A549 (cell line): Measurements from ENCODE around the gene GBE1. TPM values are rescaled to one million over a fixed set of nuclear protein-coding genes. Genes with fewer than 3 reads are reported as not detected.

Source experiments
- ATAC-seq, 2 experiments: fragments of 200-7000 bp in 1 of 2; fragments of >200 bp in 1 of 2; cut with Nextera tagmentation in 1 of 2; cut with Tn5 transposase in 1 of 2; 3 replicates each; pipeline versions ENCODE4 v1.8.0 to v1.9.1; 2018 to 2020; ENCODE audit warnings: mild to moderate bottlenecking in 1 of 2, moderate library complexity in 1 of 2
- CTCF ChIA-PET: fragments of 300-600 bp; sonication (Branson Sonifier 250); formaldehyde crosslinking; extraction: SDS; loops from one replicate; lab custom pipeline; 2021; ENCODE audit warnings: antibody characterized with exemption, inconsistent platforms; lab: Yijun Ruan, JAX
- POLR2A ChIA-PET: fragments of 350-600 bp; formaldehyde crosslinking; extraction: SDS; loops from one replicate; lab custom pipeline; 2021; ENCODE audit warnings: antibody characterized with exemption, inconsistent platforms; lab: Yijun Ruan, JAX
- DNase-seq, 2 experiments: peaks; one replicate each; pipeline versions ENCODE4 v3.0.0 to v3.0.0-alpha.2; 2011 to 2016; ENCODE audit warnings: low read depth in 1 of 2, low spot score in 1 of 2
- FAIRE-seq: peaks from 2 replicates; lab custom pipeline; 2011; peaks lifted over from hg19 to GRCh38; lab: Jason Lieb, UNC
- H3K27ac ChIP-seq, 2 experiments: fragments of >200 bp; sonication (Bioruptor Twin); formaldehyde crosslinking; 3 replicates each; pipeline ENCODE4 v1.5.1; 2016 to 2017
- H3K4me1 ChIP-seq: fragments of >200 bp; sonication (Bioruptor Twin); formaldehyde crosslinking; 3 replicates; pipeline ENCODE4 v1.6.1; 2016
- H3K4me2 ChIP-seq: fragments of >200 bp; sonication (Bioruptor Twin); formaldehyde crosslinking; 3 replicates; pipeline ENCODE4 v1.6.1; 2016
- H3K4me3 ChIP-seq: fragments of >200 bp; sonication (Bioruptor Twin); formaldehyde crosslinking; 3 replicates; pipeline ENCODE4 v1.5.1; 2016
- H3K9me3 ChIP-seq: fragments of >200 bp; sonication (Bioruptor Twin); formaldehyde crosslinking; 3 replicates; pipeline ENCODE4 v1.6.1; 2016
- CBX2 ChIP-seq: fragments of 200-600 bp; sonication (generic); IDR thresholded peaks from 2 replicates; pipeline ENCODE4 v1.6.1; 2016; ENCODE audit warnings: low read depth, mild to moderate bottlenecking, borderline replicate concordance
- CBX8 ChIP-seq: fragments of 200-600 bp; sonication (generic); IDR thresholded peaks from 2 replicates; pipeline ENCODE4 v1.6.1; 2016
- CHD2 ChIP-seq: fragments of 150-350 bp; IDR thresholded peaks from 2 replicates; pipeline ENCODE4 v1.6.1; 2014; ENCODE audit warnings: low read length; ENCODE audit not compliant: partially characterized antibody
- EHF ChIP-seq: fragments of 250-450 bp; sonication (Bioruptor Pico); IDR thresholded peaks from 2 replicates; pipeline ENCODE4 v1.5.0; 2020; ENCODE audit warnings: mild to moderate bottlenecking
- EHMT2 ChIP-seq: fragments of 200-600 bp; sonication (generic); IDR thresholded peaks from 2 replicates; pipeline ENCODE4 v1.6.1; 2016; ENCODE audit warnings: antibody characterized with exemption, low read depth, mild to moderate bottlenecking, moderate library complexity
- FOSB ChIP-seq: fragments of 250-450 bp; sonication (Bioruptor Pico); IDR thresholded peaks from 2 replicates; pipeline ENCODE4 v1.5.0; 2020; ENCODE audit warnings: mild to moderate bottlenecking, moderate library complexity
- HDAC2 ChIP-seq: fragments of 200-600 bp; sonication (generic); IDR thresholded peaks from 2 replicates; pipeline ENCODE4 v1.6.1; 2016
- HOXB13 ChIP-seq: fragments of 250-450 bp; sonication (Bioruptor Pico); IDR thresholded peaks from 2 replicates; pipeline ENCODE4 v1.5.0; 2020; ENCODE audit warnings: low read depth, mild to moderate bottlenecking, moderate library complexity
- JUN ChIP-seq, 2 experiments: fragments of >200 bp; sonication (Bioruptor Twin); formaldehyde crosslinking; IDR thresholded peaks; 2 replicates in 1 of 2; 3 replicates in 1 of 2; pipeline ENCODE4 v1.6.1; 2016 to 2017
- KDM5A ChIP-seq: fragments of 200-600 bp; sonication (generic); IDR thresholded peaks from 2 replicates; pipeline ENCODE4 v1.6.1; 2016; ENCODE audit warnings: antibody characterized with exemption, mild to moderate bottlenecking
- MAFK ChIP-seq: fragments of 450-650 bp; IDR thresholded peaks from 2 replicates; pipeline ENCODE4 v1.6.1; 2014; ENCODE audit not compliant: partially characterized antibody
- NR3C1 ChIP-seq: fragments of >200 bp; sonication (Bioruptor Twin); formaldehyde crosslinking; IDR thresholded peaks from 3 replicates; pipeline ENCODE4 v1.6.1; 2017
- PHF8 ChIP-seq: fragments of 200-600 bp; sonication (generic); IDR thresholded peaks from 2 replicates; pipeline ENCODE4 v1.6.1; 2016; ENCODE audit warnings: low read depth, mild to moderate bottlenecking, antibody characterized with exemption, moderate library complexity, borderline replicate concordance
- RAD21 ChIP-seq, 2 experiments: fragments of >200 bp in 1 of 2; sonication (Bioruptor Twin) in 1 of 2; formaldehyde crosslinking in 1 of 2; IDR thresholded peaks in 1 of 2; conservative IDR thresholded peaks in 1 of 2; 2 replicates in 1 of 2; 3 replicates in 1 of 2; pipeline ENCODE4 v1.6.1; 2012 to 2018; ENCODE audit warnings: inconsistent platforms in 1 of 2
- RCOR1 ChIP-seq: fragments of 150-350 bp; IDR thresholded peaks from 2 replicates; pipeline ENCODE4 v1.6.1; 2014; ENCODE audit warnings: antibody characterized with exemption, low read length, low read depth
- SREBF2 ChIP-seq: fragments of 450-650 bp; IDR thresholded peaks from 2 replicates; pipeline ENCODE4 v1.6.1; 2014; ENCODE audit warnings: mild to moderate bottlenecking, moderate library complexity
- TFCP2L1 ChIP-seq: fragments of 250-450 bp; sonication (Bioruptor Pico); IDR thresholded peaks from 2 replicates; pipeline ENCODE4 v1.5.0; 2021; ENCODE audit warnings: mild to moderate bottlenecking
- TP53 ChIP-seq: fragments of 250-450 bp; sonication (Bioruptor Pico); IDR thresholded peaks from 2 replicates; pipeline ENCODE4 v1.5.0; 2021; ENCODE audit warnings: mild to moderate bottlenecking, moderate library complexity
- ZSCAN20 ChIP-seq: fragments of 250-450 bp; sonication (Bioruptor Pico); IDR thresholded peaks from 2 replicates; pipeline ENCODE4 v1.8.0; 2022; ENCODE audit warnings: mild to moderate bottlenecking, moderate library complexity
- WGBS: methylation state at CpG from one replicate; pipeline ENCODE4 v1.1.6; 2017; ENCODE audit errors: missing lambda C conversion rate; 5-methylcytosine and 5-hydroxymethylcytosine counted together
- polyA plus RNA-seq, 4 experiments: library from polyadenylated mRNA; depleted of rRNA in 3 of 4; stranded (reverse); fragments of >200 nt; fragmentation: RNase III in 1 of 4; extraction: RNeasy Plus Mini Kit Qiagen cat#74134 plus additional on column Dnase treatment in 1 of 4; gene quantifications; 2 replicates in 3 of 4; 3 replicates in 1 of 4; pipeline ENCODE4 v1.2.3, GENCODE V29; 2011 to 2017
- TF ChIP-seq, protein P1 (sequence below): fragments of 150-350 bp; IDR thresholded peaks from 2 replicates; pipeline ENCODE4 v1.6.1; 2014; ENCODE audit warnings: low read depth, mild to moderate bottlenecking, low read length
- TF ChIP-seq, protein P2 (sequence below): IDR thresholded peaks from 2 replicates; pipeline ENCODE4 v1.6.1; 2012
- TF ChIP-seq, protein P3 (sequence below): fragments of >200 bp; sonication (Bioruptor Twin); formaldehyde crosslinking; IDR thresholded peaks from 3 replicates; pipeline ENCODE4 v1.5.1; 2016
- TF ChIP-seq, protein P4 (sequence below): IDR thresholded peaks from 2 replicates; pipeline ENCODE4 v1.6.1; 2012
- TF ChIP-seq, protein P5 (sequence below): fragments of 250-450 bp; sonication (Bioruptor Pico); IDR thresholded peaks from 2 replicates; pipeline ENCODE4 v1.5.0; 2021; ENCODE audit warnings: mild to moderate bottlenecking, moderate library complexity, borderline replicate concordance
- TF ChIP-seq, protein P6 (sequence below): fragments of >200 bp; sonication (Bioruptor Twin); formaldehyde crosslinking; IDR thresholded peaks from 3 replicates; pipeline ENCODE4 v1.6.1; 2016

Gene GBE1
- polyA plus RNA-seq, 2 of the 4 experiments (the other 2 are of a cell fraction): 39.5 to 55.0 TPM

DNA sequence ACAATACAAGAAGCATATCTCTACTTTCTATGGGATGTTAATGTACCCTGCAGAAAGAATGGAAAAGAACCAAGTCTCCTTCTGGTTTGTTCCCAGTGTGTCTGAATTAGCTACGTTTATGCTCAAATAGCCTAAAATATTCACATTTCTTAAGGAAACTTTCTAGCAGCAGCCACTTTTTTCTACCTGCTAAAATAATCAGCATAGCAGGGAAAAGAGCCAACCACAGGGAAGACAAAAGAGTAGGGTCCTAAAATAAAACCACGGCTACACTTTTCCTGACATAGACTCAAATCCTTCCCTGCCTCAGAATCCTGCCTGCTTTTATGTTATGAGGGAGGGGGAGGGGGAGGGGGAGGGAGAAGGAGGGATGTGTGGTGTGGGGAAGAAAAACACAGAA, 136.7 kb downstream of the GBE1 start:
- CTCF ChIA-PET: no interaction called here
- FAIRE-seq (no peak), ATAC-seq (no peak), DNase-seq (no peak)
- 84% methylated on average over 2 of the region's 2 CpGs for whole genome bisulfite sequencing
- Histone ChIP-seq H3K4me2 (no peak overlapping the region), H3K27ac (no peak overlapping the region), H3K9me3 (no peaks in the 10 kb centered on the region), H3K4me1 (no peaks in the 10 kb centered on the region), H3K4me3 (no peak overlapping the region)
- TF ChIP-seq EHF (CRISPR knock-in tag) (no peak), HOXB13 (no peak), CHD2 (no peak)
- TF ChIP-seq, protein P1, sequence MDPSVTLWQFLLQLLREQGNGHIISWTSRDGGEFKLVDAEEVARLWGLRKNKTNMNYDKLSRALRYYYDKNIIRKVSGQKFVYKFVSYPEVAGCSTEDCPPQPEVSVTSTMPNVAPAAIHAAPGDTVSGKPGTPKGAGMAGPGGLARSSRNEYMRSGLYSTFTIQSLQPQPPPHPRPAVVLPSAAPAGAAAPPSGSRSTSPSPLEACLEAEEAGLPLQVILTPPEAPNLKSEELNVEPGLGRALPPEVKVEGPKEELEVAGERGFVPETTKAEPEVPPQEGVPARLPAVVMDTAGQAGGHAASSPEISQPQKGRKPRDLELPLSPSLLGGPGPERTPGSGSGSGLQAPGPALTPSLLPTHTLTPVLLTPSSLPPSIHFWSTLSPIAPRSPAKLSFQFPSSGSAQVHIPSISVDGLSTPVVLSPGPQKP: no peak
- POLR2A ChIA-PET: no interaction called here

DNA sequence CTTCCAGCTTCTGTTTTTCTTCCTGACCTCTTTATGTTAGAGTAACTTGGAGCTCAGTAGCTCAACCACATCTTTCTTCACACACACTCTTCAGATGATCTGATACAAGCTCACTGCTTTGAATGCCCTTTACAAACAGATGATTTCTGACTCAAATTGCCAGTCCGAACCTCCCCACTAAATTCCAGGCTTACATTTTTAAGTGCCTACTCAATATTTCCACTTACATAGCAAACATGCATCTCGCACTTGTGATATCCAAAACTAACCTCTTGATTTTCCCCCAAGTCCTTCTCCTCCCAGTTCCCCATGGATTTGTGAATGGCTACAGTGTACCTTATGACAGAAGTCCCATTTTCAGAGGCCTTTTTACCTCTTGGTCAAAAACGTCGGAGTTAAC, 139.1 kb downstream of the GBE1 start:
- WGBS: 87% methylated on average over 4 of the region's 4 CpGs
- no peak for TF ChIP-seq EHF (CRISPR knock-in tag)
- TF ChIP-seq SREBF2: no peak
- TF ChIP-seq, protein P2, sequence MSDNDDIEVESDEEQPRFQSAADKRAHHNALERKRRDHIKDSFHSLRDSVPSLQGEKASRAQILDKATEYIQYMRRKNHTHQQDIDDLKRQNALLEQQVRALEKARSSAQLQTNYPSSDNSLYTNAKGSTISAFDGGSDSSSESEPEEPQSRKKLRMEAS: no peak
- TF ChIP-seq CHD2: no peak
- TF ChIP-seq KDM5A: no peak
- TF ChIP-seq, protein P3, sequence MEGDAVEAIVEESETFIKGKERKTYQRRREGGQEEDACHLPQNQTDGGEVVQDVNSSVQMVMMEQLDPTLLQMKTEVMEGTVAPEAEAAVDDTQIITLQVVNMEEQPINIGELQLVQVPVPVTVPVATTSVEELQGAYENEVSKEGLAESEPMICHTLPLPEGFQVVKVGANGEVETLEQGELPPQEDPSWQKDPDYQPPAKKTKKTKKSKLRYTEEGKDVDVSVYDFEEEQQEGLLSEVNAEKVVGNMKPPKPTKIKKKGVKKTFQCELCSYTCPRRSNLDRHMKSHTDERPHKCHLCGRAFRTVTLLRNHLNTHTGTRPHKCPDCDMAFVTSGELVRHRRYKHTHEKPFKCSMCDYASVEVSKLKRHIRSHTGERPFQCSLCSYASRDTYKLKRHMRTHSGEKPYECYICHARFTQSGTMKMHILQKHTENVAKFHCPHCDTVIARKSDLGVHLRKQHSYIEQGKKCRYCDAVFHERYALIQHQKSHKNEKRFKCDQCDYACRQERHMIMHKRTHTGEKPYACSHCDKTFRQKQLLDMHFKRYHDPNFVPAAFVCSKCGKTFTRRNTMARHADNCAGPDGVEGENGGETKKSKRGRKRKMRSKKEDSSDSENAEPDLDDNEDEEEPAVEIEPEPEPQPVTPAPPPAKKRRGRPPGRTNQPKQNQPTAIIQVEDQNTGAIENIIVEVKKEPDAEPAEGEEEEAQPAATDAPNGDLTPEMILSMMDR: no peak
- TF ChIP-seq FOSB (CRISPR knock-in tag): no peak
- TF ChIP-seq, protein P4, sequence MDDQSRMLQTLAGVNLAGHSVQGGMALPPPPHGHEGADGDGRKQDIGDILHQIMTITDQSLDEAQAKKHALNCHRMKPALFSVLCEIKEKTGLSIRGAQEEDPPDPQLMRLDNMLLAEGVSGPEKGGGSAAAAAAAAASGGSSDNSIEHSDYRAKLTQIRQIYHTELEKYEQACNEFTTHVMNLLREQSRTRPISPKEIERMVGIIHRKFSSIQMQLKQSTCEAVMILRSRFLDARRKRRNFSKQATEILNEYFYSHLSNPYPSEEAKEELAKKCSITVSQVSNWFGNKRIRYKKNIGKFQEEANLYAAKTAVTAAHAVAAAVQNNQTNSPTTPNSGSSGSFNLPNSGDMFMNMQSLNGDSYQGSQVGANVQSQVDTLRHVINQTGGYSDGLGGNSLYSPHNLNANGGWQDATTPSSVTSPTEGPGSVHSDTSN: no peak
- TF ChIP-seq EHMT2: no peak
- TF ChIP-seq CBX2: no peak
- no peak for TF ChIP-seq TFCP2L1 (CRISPR knock-in tag)
- TF ChIP-seq TP53: no peak
- TF ChIP-seq, protein P5, sequence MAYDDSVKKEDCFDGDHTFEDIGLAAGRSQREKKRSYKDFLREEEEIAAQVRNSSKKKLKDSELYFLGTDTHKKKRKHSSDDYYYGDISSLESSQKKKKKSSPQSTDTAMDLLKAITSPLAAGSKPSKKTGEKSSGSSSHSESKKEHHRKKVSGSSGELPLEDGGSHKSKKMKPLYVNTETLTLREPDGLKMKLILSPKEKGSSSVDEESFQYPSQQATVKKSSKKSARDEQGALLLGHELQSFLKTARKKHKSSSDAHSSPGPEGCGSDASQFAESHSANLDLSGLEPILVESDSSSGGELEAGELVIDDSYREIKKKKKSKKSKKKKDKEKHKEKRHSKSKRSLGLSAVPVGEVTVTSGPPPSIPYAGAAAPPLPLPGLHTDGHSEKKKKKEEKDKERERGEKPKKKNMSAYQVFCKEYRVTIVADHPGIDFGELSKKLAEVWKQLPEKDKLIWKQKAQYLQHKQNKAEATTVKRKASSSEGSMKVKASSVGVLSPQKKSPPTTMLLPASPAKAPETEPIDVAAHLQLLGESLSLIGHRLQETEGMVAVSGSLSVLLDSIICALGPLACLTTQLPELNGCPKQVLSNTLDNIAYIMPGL (CRISPR knock-in tag): no peak
- TF ChIP-seq CBX8: no peak
- TF ChIP-seq NR3C1: no peak
- TF ChIP-seq RCOR1: no peak
- ChIA-PET CTCF (interaction anchor here (0.6 kb wide), 1 partner anchor 511 kb away, joined by 3 read pairs; no protein-coding TSS in a partner anchor), POLR2A (no interaction called here)
- FAIRE-seq (no peak), ATAC-seq (no peak), DNase-seq (no peak)
- no peak overlapping the region for H3K4me2 ChIP-seq
- no peaks in the 10 kb centered on the region for H3K9me3 ChIP-seq
- H3K27ac ChIP-seq: no peak overlapping the region
- H3K4me1 ChIP-seq: no peaks in the 10 kb centered on the region
- no peak overlapping the region for H3K4me3 ChIP-seq

DNA sequence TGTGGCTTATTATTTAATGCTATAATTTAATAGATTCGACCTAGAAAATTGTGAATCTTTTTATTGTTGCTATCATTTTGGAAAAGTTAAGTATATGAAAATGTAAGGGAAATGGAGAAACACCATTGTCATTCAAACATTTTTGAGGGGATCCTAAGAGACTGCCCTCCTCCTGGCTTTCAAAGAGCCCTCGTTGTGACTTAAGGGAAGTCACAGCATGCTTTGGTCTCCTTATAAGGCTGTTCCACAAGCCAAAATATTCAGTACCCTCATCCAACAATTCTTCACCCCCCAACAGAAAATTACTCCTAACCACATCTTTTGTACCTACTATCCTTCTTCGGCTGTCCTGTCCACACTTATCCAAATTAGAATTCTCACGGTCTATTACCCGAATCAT, 140.2 kb downstream of the GBE1 start:
- POLR2A ChIA-PET: no interaction called here
- FAIRE-seq: no peak

More for the DNA sequence above, 140.2 kb downstream of the GBE1 start:
- WGBS: 83% methylated on average over 5 of the region's 5 CpGs
- no peaks in the 10 kb centered on the region for H3K4me1 ChIP-seq
- no peaks in the 10 kb centered on the region for H3K9me3 ChIP-seq
- CTCF ChIA-PET: no interaction called here
- TF ChIP-seq MAFK (no peak), PHF8 (no peak), SREBF2 (no peak), TP53 (no peak), HDAC2 (no peak), ZSCAN20 (CRISPR knock-in tag) (no peak), RAD21 (conservative IDR thresholded peaks at IDR 0.05 in 1 of 2, IDR thresholded peaks at IDR 0.05 in 1 of 2) (no peak), JUN (IDR thresholded peaks at IDR 0.05) (no peak)
- TF ChIP-seq, protein P5 (CRISPR knock-in tag): no peak
- TF ChIP-seq, protein P6, sequence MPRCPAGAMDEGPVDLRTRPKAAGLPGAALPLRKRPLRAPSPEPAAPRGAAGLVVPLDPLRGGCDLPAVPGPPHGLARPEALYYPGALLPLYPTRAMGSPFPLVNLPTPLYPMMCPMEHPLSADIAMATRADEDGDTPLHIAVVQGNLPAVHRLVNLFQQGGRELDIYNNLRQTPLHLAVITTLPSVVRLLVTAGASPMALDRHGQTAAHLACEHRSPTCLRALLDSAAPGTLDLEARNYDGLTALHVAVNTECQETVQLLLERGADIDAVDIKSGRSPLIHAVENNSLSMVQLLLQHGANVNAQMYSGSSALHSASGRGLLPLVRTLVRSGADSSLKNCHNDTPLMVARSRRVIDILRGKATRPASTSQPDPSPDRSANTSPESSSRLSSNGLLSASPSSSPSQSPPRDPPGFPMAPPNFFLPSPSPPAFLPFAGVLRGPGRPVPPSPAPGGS: no peak
- DNase-seq: no peak
- no peak overlapping the region for H3K27ac ChIP-seq
- no peak overlapping the region for H3K4me2 ChIP-seq
- no peak for ATAC-seq
- no peak overlapping the region for H3K4me3 ChIP-seq
